H9 (cell line): ENCODE data around the gene ANKRD26. TPM values are rescaled to one million over a fixed set of nuclear protein-coding genes. Genes with fewer than 3 reads are reported as not detected.

Experiments
- DNase-seq: peaks from one replicate; pipeline ENCODE4 v3.0.0-alpha.2; 2017
- H2AFZ ChIP-seq: one replicate; pipeline ENCODE4 v1.6.1; 2013; ENCODE audit warnings: mild to moderate bottlenecking, low read length, control low read depth, moderate library complexity
- H2AK5ac ChIP-seq: 2 replicates; pipeline ENCODE4 v1.6.1; 2013; ENCODE audit warnings: low read length, control low read depth, mixed read lengths; ENCODE audit not compliant: insufficient read length
- H2BK120ac ChIP-seq: one replicate; pipeline ENCODE4 v1.6.1; 2013; ENCODE audit warnings: low read depth, mild to moderate bottlenecking, low read length, control low read depth, inconsistent platforms; ENCODE audit not compliant: poor library complexity, severe bottlenecking
- H2BK12ac ChIP-seq: 2 replicates; pipeline ENCODE4 v1.6.1; 2013; ENCODE audit warnings: low read length, control low read depth, mixed read lengths, low read depth; ENCODE audit not compliant: insufficient read length
- H2BK15ac ChIP-seq: 2 replicates; pipeline ENCODE4 v1.6.1; 2013; ENCODE audit warnings: low read depth, low read length, control low read depth
- H2BK20ac ChIP-seq: one replicate; pipeline ENCODE4 v1.6.1; 2013; ENCODE audit warnings: low read depth, mild to moderate bottlenecking, low read length, control low read depth, inconsistent platforms; ENCODE audit not compliant: poor library complexity, severe bottlenecking
- H2BK5ac ChIP-seq: 2 replicates; pipeline ENCODE4 v1.6.1; 2013; ENCODE audit warnings: low read length, control low read depth, mixed read lengths; ENCODE audit not compliant: insufficient read length
- H3K14ac ChIP-seq: 2 replicates; pipeline ENCODE4 v1.6.1; 2013; ENCODE audit warnings: low read length, control low read depth; ENCODE audit not compliant: insufficient read depth
- H3K18ac ChIP-seq: 2 replicates; pipeline ENCODE4 v1.6.1; 2013; ENCODE audit warnings: low read depth, mild to moderate bottlenecking, mixed read lengths, low read length, control low read depth; ENCODE audit not compliant: insufficient read length
- H3K23ac ChIP-seq: 2 replicates; pipeline ENCODE4 v1.6.1; 2013; ENCODE audit warnings: low read length, control low read depth, mixed read lengths, low read depth; ENCODE audit not compliant: insufficient read length
- H3K23me2 ChIP-seq: 2 replicates; pipeline ENCODE4 v1.6.1; 2013; ENCODE audit warnings: low read depth, mild to moderate bottlenecking, mixed read lengths, low read length, control low read depth; ENCODE audit not compliant: insufficient read length, poor library complexity, severe bottlenecking
- H3K27ac ChIP-seq: 2 replicates; pipeline ENCODE4 v1.5.1; 2013; ENCODE audit warnings: low read length, control low read depth, mixed read lengths, low read depth; ENCODE audit not compliant: insufficient read length
- H3K27me3 ChIP-seq: 2 replicates; pipeline ENCODE4 v1.6.1; 2013; ENCODE audit warnings: low read length, control low read depth, inconsistent platforms; ENCODE audit not compliant: insufficient read depth
- H3K4ac ChIP-seq: 2 replicates; pipeline ENCODE4 v1.6.1; 2013; ENCODE audit warnings: low read depth, mild to moderate bottlenecking, control low read depth, inconsistent platforms, low read length, moderate library complexity
- H3K4me1 ChIP-seq: 2 replicates; pipeline ENCODE4 v1.6.1; 2013; ENCODE audit warnings: low read length, control low read depth, inconsistent platforms; ENCODE audit not compliant: insufficient read depth
- H3K4me2 ChIP-seq: 2 replicates; pipeline ENCODE4 v1.6.1; 2013; ENCODE audit warnings: low read length, control low read depth, mixed read lengths; ENCODE audit not compliant: insufficient read length, insufficient read depth
- H3K56ac ChIP-seq: 2 replicates; pipeline ENCODE4 v1.6.1; 2013; ENCODE audit warnings: low read depth, mild to moderate bottlenecking, mixed read lengths, low read length, control low read depth; ENCODE audit not compliant: insufficient read length
- H3K79me1 ChIP-seq: 2 replicates; pipeline ENCODE4 v1.6.1; 2013; ENCODE audit warnings: low read depth, mild to moderate bottlenecking, moderate library complexity, low read length, control low read depth, inconsistent platforms; ENCODE audit not compliant: insufficient read depth, poor library complexity, severe bottlenecking
- H3K79me2 ChIP-seq: 2 replicates; pipeline ENCODE4 v1.6.1; 2013; ENCODE audit warnings: low read length, control low read depth, inconsistent platforms; ENCODE audit not compliant: insufficient read depth
- H3K9ac ChIP-seq: 2 replicates; pipeline ENCODE4 v1.6.1; 2013; ENCODE audit warnings: low read length, control low read depth, mixed read lengths; ENCODE audit not compliant: insufficient read length; ENCODE audit errors: extremely low read depth
- H3K9me3 ChIP-seq: one replicate; pipeline ENCODE4 v1.6.1; 2013; ENCODE audit warnings: low read depth, low read length, inconsistent platforms; ENCODE audit not compliant: control insufficient read depth
- H3T11ph ChIP-seq: one replicate; pipeline ENCODE4 v1.6.1; 2013; ENCODE audit warnings: mild to moderate bottlenecking, low read length, control low read depth, inconsistent platforms
- H4K20me1 ChIP-seq: one replicate; pipeline ENCODE4 v1.6.1; 2013; ENCODE audit not compliant: control insufficient read depth, insufficient read length, insufficient read depth
- H4K5ac ChIP-seq: 2 replicates; pipeline ENCODE4 v1.6.1; 2013; ENCODE audit warnings: low read depth, mild to moderate bottlenecking, mixed read lengths, low read length, control low read depth; ENCODE audit not compliant: insufficient read length
- H4K8ac ChIP-seq: replicated peaks from 2 replicates; pipeline ENCODE4 v1.6.1; 2013; ENCODE audit warnings: low read length, control low read depth, mixed read lengths, low read depth; ENCODE audit not compliant: insufficient read length
- H4K91ac ChIP-seq: 2 replicates; pipeline ENCODE4 v1.6.1; 2013; ENCODE audit warnings: low read depth, mild to moderate bottlenecking, moderate library complexity, mixed read lengths, low read length, control low read depth; ENCODE audit not compliant: insufficient read length
- H3K27ac Mint-ChIP-seq, 3 experiments: 2 replicates in 2 of 3; 3 replicates in 1 of 3; pipeline ENCODE4 v1.8.0; 2020 to 2021; ENCODE audit warnings: mixed read lengths in 3 of 3, mild to moderate bottlenecking in 1 of 3, moderate library complexity in 1 of 3
- H3K27me3 Mint-ChIP-seq: 2 replicates; pipeline ENCODE4 v1.8.0; 2021; ENCODE audit warnings: low read depth, mild to moderate bottlenecking, moderate library complexity, mixed read lengths
- H3K36me3 Mint-ChIP-seq, 3 experiments: 2 replicates in 2 of 3; 3 replicates in 1 of 3; pipeline ENCODE4 v1.8.0; 2020 to 2021; ENCODE audit warnings: low read depth in 3 of 3, mixed read lengths in 3 of 3; ENCODE audit not compliant: insufficient read depth in 1 of 3
- H3K4me1 Mint-ChIP-seq, 2 experiments: 2 replicates each; pipeline ENCODE4 v1.8.0; 2020; ENCODE audit warnings: mixed read lengths in 2 of 2
- H3K4me3 Mint-ChIP-seq, 2 experiments: 2 replicates in 1 of 2; 3 replicates in 1 of 2; pipeline ENCODE4 v1.8.0; 2020 to 2021; ENCODE audit warnings: mild to moderate bottlenecking in 2 of 2, mixed read lengths in 2 of 2, moderate library complexity in 1 of 2
- H3K9me3 Mint-ChIP-seq, 2 experiments: 2 replicates in 1 of 2; 3 replicates in 1 of 2; pipeline ENCODE4 v1.8.0; 2020; ENCODE audit warnings: mild to moderate bottlenecking in 2 of 2, mixed read lengths in 2 of 2, moderate library complexity in 1 of 2
- CTCF ChIP-seq: fragments of 200-600 bp; sonication (generic); conservative IDR thresholded peaks from 3 replicates; pipeline ENCODE4 v1.8.0; 2021; ENCODE audit warnings: antibody characterized with exemption, mild to moderate bottlenecking
- WGBS: extraction: QIAGEN DNeasy Blood & Tissue Kit; methylation state at CpG from one replicate; pipeline ENCODE4 v1.1.7; 2013; ENCODE audit warnings: missing lambda C conversion rate, low lambda C conversion rate, mixed read lengths; ENCODE audit not compliant: insufficient read length; ENCODE audit errors: extremely low coverage; 5-methylcytosine and 5-hydroxymethylcytosine counted together
- total RNA-seq: library from RNA; stranded (reverse); gene quantifications from 2 replicates; pipeline ENCODE4 v1.2.1, GENCODE V29; 2021

The ANKRD26 gene
- total RNA-seq, 1 experiment from 2014 or later, result 9.4 TPM

GRCh38 chr10:27022048-27022447, 78.2 kb downstream of the ANKRD26 start:
- Histone ChIP-seq H2BK120ac (no peak overlapping the region), H4K20me1 (no peaks in the 10 kb centered on the region), H2BK15ac (no peak overlapping the region), H3K4ac (no peak overlapping the region), H4K91ac (no peak overlapping the region), H3T11ph (no peak overlapping the region), H3K9ac (no peak overlapping the region), H2BK20ac (no peak overlapping the region), H3K27me3 (no peaks in the 10 kb centered on the region), H3K27ac (no peak overlapping the region), H3K4me1 (no peaks in the 10 kb centered on the region; the same call in 1 of the 2 replicates), H3K9me3 (no peaks in the 10 kb centered on the region), H4K8ac (no peak overlapping the region), H3K18ac (no peak overlapping the region), H3K79me2 (no peaks in the 10 kb centered on the region), H4K5ac (no peak overlapping the region), H2AK5ac (no peak overlapping the region), H3K14ac (no peak overlapping the region), H2AFZ (no peak overlapping the region), H2BK12ac (no peak overlapping the region), H3K4me2 (no peak overlapping the region), H3K79me1 (no peaks in the 10 kb centered on the region), H3K23ac (no peak overlapping the region), H3K56ac (no peak overlapping the region), H2BK5ac (no peak overlapping the region), H3K23me2 (no peaks in the 10 kb centered on the region)
- Mint-ChIP-seq H3K9me3 (no peaks in the 10 kb centered on the region), H3K4me1 (peaks cover 12 to 20% of the 10 kb centered on the region in 2 experiments), H3K27ac (peak overlapping the region in 1 of 3 experiments; percentile 26; a peak in 1 of 7 replicates), H3K36me3 (peaks cover 5 to 24% (median 10%) of the 10 kb centered on the region in 3 experiments; a peak in 6 of 7 replicates), H3K27me3 (no peaks in the 10 kb centered on the region; the same call in 1 of the 2 replicates), H3K4me3 (no peak overlapping the region)
- DNase-seq, result no peak
- WGBS, result no CpG with 5 or more reads among the region's 2 CpGs
- TF ChIP-seq CTCF, result peak; percentile 48; the same call in 2 of the 3 replicates
